Neuronal stem cell (in vitro differentiated cells): ENCODE data around the gene USP44.
A peak's percentile ranks its signal among the peaks of the same experiment; 100 is the strongest.

Source experiments
- DNase-seq: peaks from one replicate; pipeline ENCODE4 v3.0.0-alpha.2; 2013; ENCODE audit warnings: low spot score
- H2AFZ ChIP-seq: one replicate; pipeline ENCODE4 v1.6.1; 2013; ENCODE audit warnings: mild to moderate bottlenecking, low read length, inconsistent platforms
- H2AK5ac ChIP-seq: 2 replicates; pipeline ENCODE4 v1.6.1; 2013; ENCODE audit warnings: low read depth, mild to moderate bottlenecking, inconsistent platforms, low read length, moderate library complexity, mixed read lengths
- H2BK120ac ChIP-seq: 2 replicates; pipeline ENCODE4 v1.6.1; 2013; ENCODE audit warnings: low read depth, mild to moderate bottlenecking, inconsistent platforms, low read length, moderate library complexity, mixed read lengths
- H2BK12ac ChIP-seq: one replicate; pipeline ENCODE4 v1.6.1; 2013; ENCODE audit warnings: low read length, inconsistent platforms
- H2BK15ac ChIP-seq: 2 replicates; pipeline ENCODE4 v1.6.1; 2013; ENCODE audit warnings: mild to moderate bottlenecking, low read length, inconsistent platforms, mixed read lengths
- H2BK5ac ChIP-seq: one replicate; pipeline ENCODE4 v1.6.1; 2013; ENCODE audit warnings: inconsistent platforms, mild to moderate bottlenecking, low read length, moderate library complexity
- H3K14ac ChIP-seq: one replicate; pipeline ENCODE4 v1.6.1; 2013; ENCODE audit warnings: low read length, inconsistent platforms
- H3K18ac ChIP-seq: 2 replicates; pipeline ENCODE4 v1.6.1; 2013; ENCODE audit warnings: low read length, inconsistent platforms
- H3K23ac ChIP-seq: 2 replicates; pipeline ENCODE4 v1.6.1; 2013; ENCODE audit warnings: low read depth, mild to moderate bottlenecking, mixed read lengths, low read length, inconsistent platforms; ENCODE audit not compliant: poor library complexity
- H3K27ac ChIP-seq: replicated peaks from 3 replicates; pipeline ENCODE4 v1.5.1; 2013; ENCODE audit warnings: low read length, inconsistent platforms
- H3K27me3 ChIP-seq, 3 experiments: 2 replicates each; pipeline ENCODE4 v1.6.1; 2013; ENCODE audit warnings: low read length in 3 of 3, mild to moderate bottlenecking in 2 of 3, inconsistent platforms in 1 of 3, low read depth in 1 of 3, mixed read lengths in 1 of 3, moderate library complexity in 1 of 3; ENCODE audit not compliant: control insufficient read depth in 3 of 3, insufficient read depth in 3 of 3
- H3K36me3 ChIP-seq, 2 donors: replicated peaks in 1 of 2; 2 replicates each; pipeline ENCODE4 v1.6.1; 2013; ENCODE audit warnings: low read length in 2 of 2; ENCODE audit not compliant: control insufficient read depth in 2 of 2, insufficient read depth in 2 of 2
- H3K4ac ChIP-seq: 2 replicates; pipeline ENCODE4 v1.6.1; 2013; ENCODE audit warnings: inconsistent platforms, mild to moderate bottlenecking, low read length, moderate library complexity
- H3K4me1 ChIP-seq, 2 donors: 1 replicate in 1 of 2; 2 replicates in 1 of 2; pipeline ENCODE4 v1.6.1; 2013; ENCODE audit warnings: low read length in 2 of 2, low read depth in 1 of 2; ENCODE audit not compliant: control insufficient read depth in 2 of 2, insufficient read depth in 1 of 2
- H3K4me2 ChIP-seq: one replicate; pipeline ENCODE4 v1.6.1; 2013; ENCODE audit warnings: mild to moderate bottlenecking, low read length, inconsistent platforms; ENCODE audit not compliant: insufficient read depth, poor library complexity, severe bottlenecking
- H3K4me3 ChIP-seq, 2 donors: 2 replicates each; pipeline ENCODE4 v1.5.1; 2013; ENCODE audit warnings: low read length in 2 of 2, mild to moderate bottlenecking in 2 of 2, inconsistent platforms in 1 of 2, moderate library complexity in 1 of 2
- H3K79me1 ChIP-seq: one replicate; pipeline ENCODE4 v1.6.1; 2013; ENCODE audit warnings: low read depth, mild to moderate bottlenecking, inconsistent platforms, low read length, moderate library complexity
- H3K9ac ChIP-seq: one replicate; pipeline ENCODE4 v1.6.1; 2013; ENCODE audit warnings: mild to moderate bottlenecking, low read depth, low read length, inconsistent platforms; ENCODE audit not compliant: poor library complexity
- H3K9me3 ChIP-seq, 2 donors: replicated peaks in 1 of 2; 2 replicates each; pipeline versions ENCODE3 to v1.6.1; 2013; ENCODE audit warnings: low read length in 2 of 2, mild to moderate bottlenecking in 2 of 2, inconsistent platforms in 1 of 2, low read depth in 1 of 2, mixed read lengths in 1 of 2, moderate library complexity in 1 of 2; ENCODE audit not compliant: control insufficient read depth in 2 of 2, insufficient read depth in 1 of 2
- H4K8ac ChIP-seq: one replicate; pipeline ENCODE4 v1.6.1; 2013; ENCODE audit warnings: low read depth, mild to moderate bottlenecking, inconsistent platforms, low read length, moderate library complexity
- H4K91ac ChIP-seq: one replicate; pipeline ENCODE4 v1.6.1; 2013; ENCODE audit warnings: low read length, low read depth, mild to moderate bottlenecking, inconsistent platforms; ENCODE audit not compliant: poor library complexity
- WGBS, 2 donors: extraction: QIAGEN DNeasy Blood & Tissue Kit; methylation state at CpG; one replicate each; pipeline ENCODE4 v1.1.7; 2013; ENCODE audit warnings: missing lambda C conversion rate in 2 of 2, mixed read lengths in 1 of 2; ENCODE audit not compliant: insufficient read length in 2 of 2, insufficient replicate concordance in 1 of 2; ENCODE audit errors: extremely low coverage in 2 of 2; 5-methylcytosine and 5-hydroxymethylcytosine counted together

USP44 gene

GRCh38 chr12:95515197-95515596, 36.1 kb downstream of the USP44 start:
- Histone ChIP-seq H2BK12ac (no peak overlapping the region), H2AK5ac (no peak overlapping the region), H3K4ac (no peak overlapping the region), H3K27me3 (no peaks in the 10 kb centered on the region), H3K79me1 (no peaks in the 10 kb centered on the region), H3K23ac (no peak overlapping the region), H4K8ac (no peak overlapping the region), H3K9me3 (no peaks in the 10 kb centered on the region), H2BK120ac (no peak overlapping the region), H3K27ac (peak overlapping the region; percentile 43), H3K14ac (no peak overlapping the region), H4K91ac (no peak overlapping the region), H3K36me3 (peaks cover 25 to 61% of the 10 kb centered on the region in 2 donors), H3K9ac (no peak overlapping the region), H2AFZ (no peak overlapping the region), H2BK15ac (no peak overlapping the region), H3K4me3 (no peak overlapping the region), H2BK5ac (no peak overlapping the region), H3K4me2 (no peak overlapping the region), H3K18ac (no peak overlapping the region), H3K4me1 (no peaks in the 10 kb centered on the region)
- WGBS, 2 donors, result no CpG with 5 or more reads among the region's 3 CpGs
- no peak for DNase-seq

- no peak for DNase-seq
- WGBS, 2 donors, result no CpG with 5 or more reads among the region's 5 CpGs
- no peaks in the 10 kb centered on the region for H3K9me3 ChIP-seq
- H3K18ac ChIP-seq, result no peak overlapping the region
- H3K27ac ChIP-seq, result no peak overlapping the region
- H2BK5ac ChIP-seq, result no peak overlapping the region
- no peak overlapping the region for H4K8ac ChIP-seq
- no peaks in the 10 kb centered on the region for H3K79me1 ChIP-seq
- no peak overlapping the region for H2AK5ac ChIP-seq
- no peak overlapping the region for H2BK15ac ChIP-seq
- H3K4me3 ChIP-seq, result no peak overlapping the region
- no peak overlapping the region for H3K14ac ChIP-seq
- H3K9ac ChIP-seq, result no peak overlapping the region
- no peak overlapping the region for H3K4ac ChIP-seq
- no peak overlapping the region for H3K4me2 ChIP-seq
- no peak overlapping the region for H2BK120ac ChIP-seq
- no peaks in the 10 kb centered on the region for H3K27me3 ChIP-seq
- no peak overlapping the region for H3K23ac ChIP-seq
- H2BK12ac ChIP-seq, result no peak overlapping the region
- H3K4me1 ChIP-seq, result no peaks in the 10 kb centered on the region
- H2AFZ ChIP-seq, result no peak overlapping the region
- no peak overlapping the region for H4K91ac ChIP-seq
- peaks cover 22 to 76% of the 10 kb centered on the region in 2 donors for H3K36me3 ChIP-seq
These were observed 37.7 kb downstream of the USP44 start for GRCh38 chr12:95513599-95513998.

- no peaks in the 10 kb centered on the region for H3K9me3 ChIP-seq
- no peak overlapping the region for H2BK120ac ChIP-seq
- H2BK15ac ChIP-seq, result no peak overlapping the region
- DNase-seq, result no peak
- H2BK5ac ChIP-seq, result no peak overlapping the region
- no peak overlapping the region for H2AK5ac ChIP-seq
- H3K4me1 ChIP-seq, result no peaks in the 10 kb centered on the region
- no CpG with 5 or more reads among the region's 1 CpG for WGBS, 2 donors
- H3K4me3 ChIP-seq, result no peak overlapping the region
- no peaks in the 10 kb centered on the region for H3K79me1 ChIP-seq
- peaks cover 24 to 92% of the 10 kb centered on the region in 2 donors for H3K36me3 ChIP-seq
- no peak overlapping the region for H2BK12ac ChIP-seq
- H3K14ac ChIP-seq, result no peak overlapping the region
- H3K4ac ChIP-seq, result no peak overlapping the region
- no peaks in the 10 kb centered on the region for H3K27me3 ChIP-seq
- no peak overlapping the region for H4K8ac ChIP-seq
- no peak overlapping the region for H3K4me2 ChIP-seq
- H3K9ac ChIP-seq, result no peak overlapping the region
- no peak overlapping the region for H3K27ac ChIP-seq
- H3K18ac ChIP-seq, result no peak overlapping the region
- no peak overlapping the region for H2AFZ ChIP-seq
- H4K91ac ChIP-seq, result no peak overlapping the region
- no peak overlapping the region for H3K23ac ChIP-seq
These were observed 39.3 kb downstream of the USP44 start for GRCh38 chr12:95511977-95512376.

GRCh38 chr12:95509300-95509699, 42.0 kb downstream of the USP44 start:
- Histone ChIP-seq H2BK5ac (no peak overlapping the region), H2AK5ac (no peak overlapping the region), H4K91ac (no peak overlapping the region), H3K27ac (no peak overlapping the region), H3K9me3 (no peaks in the 10 kb centered on the region), H3K4me1 (no peaks in the 10 kb centered on the region), H3K14ac (no peak overlapping the region), H2BK15ac (no peak overlapping the region), H3K23ac (no peak overlapping the region), H2BK12ac (no peak overlapping the region), H4K8ac (no peak overlapping the region), H3K18ac (no peak overlapping the region), H3K36me3 (peaks cover 30 to 98% of the 10 kb centered on the region in 2 donors), H3K4me3 (no peak overlapping the region), H3K9ac (no peak overlapping the region), H3K4me2 (no peak overlapping the region), H3K4ac (no peak overlapping the region), H3K27me3 (no peaks in the 10 kb centered on the region), H2AFZ (no peak overlapping the region), H3K79me1 (no peaks in the 10 kb centered on the region), H2BK120ac (no peak overlapping the region)
- no CpG with 5 or more reads among the region's 3 CpGs for WGBS, 2 donors
- DNase-seq, result no peak
